Activated CD8-positive, alpha-beta T cell treated with anti-CD3 and anti-CD28 coated beads for 36 hours (primary cell): ENCODE results near the gene MAU2. TPM values are rescaled to one million over a fixed set of nuclear protein-coding genes. Genes with fewer than 3 reads are reported as not detected.
A peak's percentile ranks its signal among the peaks of the same experiment; 100 is the strongest.

Source experiments
- ATAC-seq: fragments of 200-7000 bp; cut with Tn5 transposase; one replicate; pipeline ENCODE4 v1.10.0; 2021; ENCODE audit warnings: mild to moderate bottlenecking, moderate library complexity
- CTCF ChIA-PET: fragments of 350-600 bp; sonication (Branson Sonifier 250); formaldehyde crosslinking; loops from one replicate; lab custom pipeline; 2021; ENCODE audit warnings: antibody characterized with exemption; lab: Charles Lee
- POLR2A ChIA-PET: fragments of 350-600 bp; sonication (Branson Sonifier 250); formaldehyde crosslinking; loops from one replicate; lab custom pipeline; 2021; ENCODE audit warnings: antibody characterized with exemption; lab: Charles Lee
- DNase-seq: peaks from one replicate; pipeline ENCODE4 v3.0.0-alpha.2; 2020
- H3K27ac Mint-ChIP-seq: one replicate; pipeline ENCODE4 v1.8.0; 2021; ENCODE audit warnings: mild to moderate bottlenecking, mixed read lengths
- H3K27me3 Mint-ChIP-seq: one replicate; pipeline ENCODE4 v1.8.0; 2021; ENCODE audit warnings: mixed read lengths
- H3K36me3 Mint-ChIP-seq: one replicate; pipeline ENCODE4 v1.8.0; 2021; ENCODE audit warnings: low read depth, mixed read lengths
- H3K4me1 Mint-ChIP-seq: one replicate; pipeline ENCODE4 v1.8.0; 2021; ENCODE audit warnings: low read depth, mixed read lengths
- H3K4me3 Mint-ChIP-seq: one replicate; pipeline ENCODE4 v1.8.0; 2021; ENCODE audit warnings: mild to moderate bottlenecking, moderate library complexity, mixed read lengths
- H3K9me3 Mint-ChIP-seq: one replicate; pipeline ENCODE4 v1.8.0; 2021; ENCODE audit warnings: mixed read lengths
- intact Hi-C: fragments of 100-400 bp; cut with micrococcal nuclease; formaldehyde crosslinking; loops from one replicate; pipeline ENCODE4 v1.10.0; 2022
- total RNA-seq, 2 experiments: library from RNA; stranded (reverse); gene quantifications; one replicate each; pipeline ENCODE4 v1.2.3, GENCODE V29; 2021
- TF ChIP-seq, protein P1 (sequence below): fragments of 200-600 bp; IDR thresholded peaks from one replicate; pipeline ENCODE4 v1.8.0; 2022; ENCODE audit warnings: antibody characterized with exemption, mild to moderate bottlenecking

Gene MAU2
- total RNA-seq, 2 experiments from 2014 or later = 38.4 to 39.4 TPM

DNA sequence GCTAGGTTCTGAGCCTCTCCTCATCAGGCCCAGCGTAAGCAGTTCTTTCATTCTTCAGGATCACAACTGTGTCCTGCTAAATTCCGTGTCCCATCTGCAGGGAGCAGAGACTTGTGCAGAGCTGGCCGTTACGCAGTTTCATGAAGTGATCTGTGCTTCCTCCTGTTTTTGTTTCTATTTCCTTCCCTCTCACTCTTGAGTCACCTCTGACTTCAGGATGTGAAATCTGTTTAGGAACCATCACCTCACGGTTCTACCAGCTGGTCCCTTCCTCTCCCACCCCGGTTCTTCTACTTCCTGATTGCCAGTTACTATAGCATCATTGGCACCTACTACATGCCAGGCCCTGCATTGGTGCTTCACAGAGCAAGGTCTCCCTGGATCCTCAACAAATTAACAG, 8.5 kb downstream of the MAU2 start:
- Mint-ChIP-seq H3K27me3 (no peaks in the 10 kb centered on the region), H3K27ac (peak overlapping the region; percentile 81), H3K9me3 (no peaks in the 10 kb centered on the region), H3K4me1 (peaks cover 27% of the 10 kb centered on the region), H3K4me3 (no peak overlapping the region), H3K36me3 (peaks cover 27% of the 10 kb centered on the region)
- peak; percentile 70 for ATAC-seq
- TF ChIP-seq, protein P1, sequence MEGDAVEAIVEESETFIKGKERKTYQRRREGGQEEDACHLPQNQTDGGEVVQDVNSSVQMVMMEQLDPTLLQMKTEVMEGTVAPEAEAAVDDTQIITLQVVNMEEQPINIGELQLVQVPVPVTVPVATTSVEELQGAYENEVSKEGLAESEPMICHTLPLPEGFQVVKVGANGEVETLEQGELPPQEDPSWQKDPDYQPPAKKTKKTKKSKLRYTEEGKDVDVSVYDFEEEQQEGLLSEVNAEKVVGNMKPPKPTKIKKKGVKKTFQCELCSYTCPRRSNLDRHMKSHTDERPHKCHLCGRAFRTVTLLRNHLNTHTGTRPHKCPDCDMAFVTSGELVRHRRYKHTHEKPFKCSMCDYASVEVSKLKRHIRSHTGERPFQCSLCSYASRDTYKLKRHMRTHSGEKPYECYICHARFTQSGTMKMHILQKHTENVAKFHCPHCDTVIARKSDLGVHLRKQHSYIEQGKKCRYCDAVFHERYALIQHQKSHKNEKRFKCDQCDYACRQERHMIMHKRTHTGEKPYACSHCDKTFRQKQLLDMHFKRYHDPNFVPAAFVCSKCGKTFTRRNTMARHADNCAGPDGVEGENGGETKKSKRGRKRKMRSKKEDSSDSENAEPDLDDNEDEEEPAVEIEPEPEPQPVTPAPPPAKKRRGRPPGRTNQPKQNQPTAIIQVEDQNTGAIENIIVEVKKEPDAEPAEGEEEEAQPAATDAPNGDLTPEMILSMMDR = no peak
- DNase-seq = peak; percentile 26
- ChIA-PET CTCF (no interaction called here), POLR2A (interaction anchor here (0.6 to 0.9 kb wide), 2 partner anchors 7 to 18 kb away, joined by 3 read pairs; no protein-coding TSS in a partner anchor)
- intact Hi-C loops = no loop called here

DNA sequence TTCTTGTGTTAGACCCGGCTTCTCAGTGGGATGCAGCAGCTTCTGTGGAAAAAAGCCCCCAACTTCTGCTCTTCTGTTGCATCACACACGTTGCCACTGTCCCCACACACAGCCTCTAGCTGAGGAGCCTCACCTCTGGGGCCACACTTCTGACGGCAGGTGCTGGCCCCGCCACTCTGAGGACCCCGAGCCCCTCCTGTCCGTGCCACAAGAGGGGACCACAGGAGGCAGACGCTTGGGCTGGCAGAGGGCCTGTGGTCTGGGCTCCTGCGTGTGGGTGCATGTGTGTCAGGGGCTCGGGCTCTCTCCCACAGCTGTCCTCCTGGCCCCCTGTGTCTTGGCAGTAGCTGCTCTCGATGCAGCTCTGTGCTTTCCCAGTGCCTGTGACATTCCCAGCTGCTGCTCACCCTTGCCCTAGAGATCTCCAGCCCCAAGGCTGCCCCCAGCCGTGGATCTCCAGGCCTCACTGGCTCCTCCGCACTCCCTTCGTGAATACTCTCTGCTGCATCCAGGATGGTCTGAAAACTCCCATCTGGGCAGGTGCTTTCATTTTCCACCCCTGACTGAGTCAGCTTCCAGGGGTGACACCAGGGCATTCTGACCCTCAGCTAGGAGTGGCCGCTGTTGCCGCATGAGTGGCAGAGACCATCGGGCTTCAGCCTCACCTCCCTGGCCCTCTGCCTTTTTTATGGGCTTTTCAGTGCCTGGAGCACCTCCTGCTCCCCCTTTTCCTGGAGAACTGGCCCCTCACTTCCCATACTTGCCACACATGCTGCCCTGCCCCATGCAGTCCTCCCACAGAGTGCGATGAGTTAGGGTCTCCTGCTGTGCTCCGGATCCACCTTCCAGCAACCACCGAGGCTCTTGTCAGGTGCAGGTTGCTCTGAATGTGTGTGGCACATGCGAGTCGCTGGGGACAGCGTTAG, 13.7 kb downstream of the MAU2 start:
- ChIA-PET CTCF (interaction anchor here (0.6 to 1.4 kb wide), 2 partner anchors 10 to 26 kb away, joined by 3 to 6 read pairs; no protein-coding TSS in a partner anchor), POLR2A (interaction anchor here (0.9 to 1.7 kb wide), 4 partner anchors 9 to 27 kb away, joined by 4 to 5 read pairs (median 4); no protein-coding TSS in a partner anchor)
- H3K36me3 Mint-ChIP-seq = peaks cover 13% of the 10 kb centered on the region
- TF ChIP-seq, protein P1 = no peak
- no peak overlapping the region for H3K4me3 Mint-ChIP-seq
- peak overlapping the region; percentile 38 for H3K27ac Mint-ChIP-seq
- ATAC-seq (no peak), DNase-seq (no peak)
- no peaks in the 10 kb centered on the region for H3K27me3 Mint-ChIP-seq
- intact Hi-C loops = no loop called here
- H3K4me1 Mint-ChIP-seq = peaks cover 5% of the 10 kb centered on the region
- no peaks in the 10 kb centered on the region for H3K9me3 Mint-ChIP-seq

DNA sequence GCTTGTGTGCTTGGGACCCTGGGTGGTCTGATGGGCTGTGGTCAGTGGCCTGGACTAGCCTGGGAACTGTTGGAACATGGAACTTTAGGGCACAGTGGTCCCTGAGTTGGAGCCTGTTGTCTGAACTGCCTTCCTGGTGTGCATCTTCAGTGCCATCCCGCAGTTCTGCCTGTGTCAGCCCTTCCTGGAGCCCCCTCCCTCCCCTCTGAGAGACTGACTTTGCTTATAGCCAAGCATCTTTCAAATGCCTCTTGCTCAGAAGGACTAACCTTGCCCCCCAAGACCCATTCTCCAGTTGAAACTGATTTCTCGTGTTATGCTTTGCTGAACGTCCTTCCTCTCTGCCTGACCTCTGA, 14.3 kb downstream of the MAU2 start:
- H3K4me1 Mint-ChIP-seq = peaks cover 3% of the 10 kb centered on the region
- intact Hi-C loops = no loop called here
- no peak for ATAC-seq
- no peak overlapping the region for H3K4me3 Mint-ChIP-seq
- ChIA-PET POLR2A (interaction anchor here (1.7 kb wide), 1 partner anchor 12 kb away, joined by 5 read pairs; no protein-coding TSS in a partner anchor), CTCF (no interaction called here)
- peak overlapping the region; percentile 52 for H3K27ac Mint-ChIP-seq
- no peaks in the 10 kb centered on the region for H3K27me3 Mint-ChIP-seq
- DNase-seq = no peak
- TF ChIP-seq, protein P1 = no peak
- peaks cover 10% of the 10 kb centered on the region for H3K36me3 Mint-ChIP-seq
- H3K9me3 Mint-ChIP-seq = no peaks in the 10 kb centered on the region

DNA sequence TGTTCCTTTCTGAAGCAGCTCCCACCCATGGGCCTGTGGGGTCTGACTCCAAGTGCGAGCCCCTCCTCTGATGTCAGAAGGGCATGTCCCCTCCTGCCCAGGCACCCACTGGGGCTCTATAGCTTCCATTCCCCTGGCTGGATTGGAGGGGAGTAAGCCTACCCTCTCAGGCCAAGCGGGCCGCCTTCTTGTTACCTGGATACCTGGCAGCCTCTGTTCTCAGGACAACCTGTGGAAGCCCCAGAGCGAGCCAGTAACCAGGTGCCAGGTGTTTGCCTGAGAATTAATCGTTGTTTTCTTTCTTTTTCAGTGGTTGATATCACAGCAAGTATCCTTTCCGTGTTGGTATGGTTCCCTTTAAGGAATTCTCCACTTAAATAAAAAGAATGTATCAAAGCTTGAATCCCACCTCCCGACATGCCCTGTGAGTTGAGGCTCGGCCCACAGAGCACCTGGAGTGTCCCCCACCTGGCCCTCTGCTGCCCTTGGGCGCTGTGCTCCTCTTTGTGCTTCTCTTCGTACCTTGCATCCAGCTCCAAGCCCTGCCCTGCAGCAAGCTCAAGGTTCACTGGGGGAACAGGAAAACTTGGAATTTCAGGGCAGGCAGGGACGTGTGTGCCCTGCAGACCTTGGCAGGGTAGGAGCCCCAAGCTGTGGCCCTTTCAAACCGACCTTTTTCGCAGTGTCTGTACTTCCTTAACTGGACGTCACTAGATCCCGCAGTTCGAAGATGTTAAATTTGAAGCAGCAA, 15.0 kb downstream of the MAU2 start:
- no peaks in the 10 kb centered on the region for H3K9me3 Mint-ChIP-seq
- H3K36me3 Mint-ChIP-seq = peaks cover 10% of the 10 kb centered on the region
- ChIA-PET POLR2A (no interaction called here), CTCF (no interaction called here)
- TF ChIP-seq, protein P1 = no peak
- peak overlapping the region; percentile 52 for H3K27ac Mint-ChIP-seq
- peaks cover 3% of the 10 kb centered on the region for H3K4me1 Mint-ChIP-seq
- intact Hi-C loops = no loop called here
- no peak overlapping the region for H3K4me3 Mint-ChIP-seq
- DNase-seq = no peak
- no peak for ATAC-seq
- H3K27me3 Mint-ChIP-seq = no peaks in the 10 kb centered on the region
